ENCODE measurements around the gene PTPRR. TPM values are rescaled to one million over a fixed set of nuclear protein-coding genes. Genes with fewer than 3 reads are reported as not detected.

The PTPRR gene
- total and polyA plus RNA-seq, 7 donors: 0.99 to 38.6 (median 4.2) TPM

DNA sequence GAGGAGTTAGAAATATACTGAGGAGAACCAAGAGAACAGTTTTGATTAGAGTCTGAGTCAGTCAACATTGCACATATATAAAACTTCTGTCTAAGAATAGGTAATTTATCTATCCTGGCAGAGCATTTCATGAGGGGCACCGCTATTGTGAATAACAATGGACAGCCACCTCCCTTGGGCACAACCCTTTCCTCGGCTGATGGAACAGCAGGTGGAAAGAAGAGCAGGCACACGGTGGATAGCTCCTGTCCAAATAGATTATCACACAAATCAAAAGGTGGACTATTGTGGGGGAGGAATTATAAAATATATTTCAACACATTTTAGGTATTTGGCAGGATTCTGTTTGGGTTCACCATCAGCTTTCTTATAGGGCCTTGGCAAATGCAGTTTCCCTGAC is 199.3 kb downstream of the PTPRR start:
- WGBS, 2 donors: 56 to 78% methylated on average over 3 of the region's 3 CpGs
- H3K36me3 ChIP-seq: no peaks in the 10 kb centered on the region
- no peak for DNase-seq
- H3K4me3 ChIP-seq: no peak overlapping the region
- H3K4me1 ChIP-seq: no peaks in the 10 kb centered on the region
- H3K27ac ChIP-seq: peak overlapping the region in 2 of 4 donors; percentile 15 to 45
- no peaks in the 10 kb centered on the region for H3K9me3 ChIP-seq
- TF ChIP-seq POLR2A (IDR thresholded peaks at IDR 0.05): no peak
- TF ChIP-seq, protein P1, sequence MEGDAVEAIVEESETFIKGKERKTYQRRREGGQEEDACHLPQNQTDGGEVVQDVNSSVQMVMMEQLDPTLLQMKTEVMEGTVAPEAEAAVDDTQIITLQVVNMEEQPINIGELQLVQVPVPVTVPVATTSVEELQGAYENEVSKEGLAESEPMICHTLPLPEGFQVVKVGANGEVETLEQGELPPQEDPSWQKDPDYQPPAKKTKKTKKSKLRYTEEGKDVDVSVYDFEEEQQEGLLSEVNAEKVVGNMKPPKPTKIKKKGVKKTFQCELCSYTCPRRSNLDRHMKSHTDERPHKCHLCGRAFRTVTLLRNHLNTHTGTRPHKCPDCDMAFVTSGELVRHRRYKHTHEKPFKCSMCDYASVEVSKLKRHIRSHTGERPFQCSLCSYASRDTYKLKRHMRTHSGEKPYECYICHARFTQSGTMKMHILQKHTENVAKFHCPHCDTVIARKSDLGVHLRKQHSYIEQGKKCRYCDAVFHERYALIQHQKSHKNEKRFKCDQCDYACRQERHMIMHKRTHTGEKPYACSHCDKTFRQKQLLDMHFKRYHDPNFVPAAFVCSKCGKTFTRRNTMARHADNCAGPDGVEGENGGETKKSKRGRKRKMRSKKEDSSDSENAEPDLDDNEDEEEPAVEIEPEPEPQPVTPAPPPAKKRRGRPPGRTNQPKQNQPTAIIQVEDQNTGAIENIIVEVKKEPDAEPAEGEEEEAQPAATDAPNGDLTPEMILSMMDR (IDR thresholded peaks at IDR 0.05): no peak
- no peak for TF ChIP-seq POLR2AphosphoS5 (IDR thresholded peaks at IDR 0.05)
- TF ChIP-seq EP300 (IDR thresholded peaks at IDR 0.05): no peak
- H3K27me3 ChIP-seq: peaks cover 0 to 14% (median 0%) of the 10 kb centered on the region in 3 donors
- intact Hi-C loops (cut with DNase I): no loop called here

DNA sequence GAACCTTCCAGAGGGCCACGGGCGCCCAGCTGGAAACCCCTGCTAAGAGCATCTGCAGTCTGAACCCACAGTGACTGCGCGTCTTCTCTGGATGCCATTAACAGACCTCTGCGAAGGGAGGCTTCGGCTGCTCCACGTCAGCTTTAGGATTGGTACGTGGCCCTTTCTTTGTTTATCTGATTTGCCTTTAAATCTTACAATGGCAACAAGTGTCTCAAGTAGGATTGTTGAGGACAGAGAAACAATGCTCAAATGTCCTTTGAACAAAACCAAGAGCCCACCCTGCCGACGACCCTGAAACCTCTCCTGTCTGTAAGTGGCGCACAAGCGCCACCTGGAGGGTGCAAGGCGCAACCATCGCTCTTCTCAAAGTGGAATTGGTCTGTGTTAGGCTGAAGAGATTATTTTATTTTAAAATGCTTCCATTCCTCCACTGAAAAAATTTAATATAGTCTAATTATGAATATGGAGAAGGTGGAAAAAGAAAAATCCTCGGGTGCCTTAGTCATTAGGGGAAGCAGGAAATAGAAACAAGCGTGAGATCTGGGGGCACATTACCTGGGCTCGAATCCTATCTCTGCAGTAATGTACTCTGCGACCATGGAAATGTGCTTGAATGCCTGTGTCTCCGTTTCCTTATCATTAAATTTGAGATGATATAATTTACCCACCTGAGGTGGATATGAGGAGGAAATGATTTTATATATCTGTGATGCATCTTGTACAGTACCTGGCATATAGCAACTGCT is 200.7 kb downstream of the PTPRR start:
- intact Hi-C loops (cut with DNase I): loop anchor here (5.0 kb wide), 1 partner anchor 838 kb away; no protein-coding TSS in a partner anchor
- 27 to 28% methylated on average over 19 of the region's 19 CpGs for WGBS, 2 donors
- H3K27ac ChIP-seq: peak overlapping the region in 1 of 4 donors; percentile 33
- peak; percentile 66 for DNase-seq
- no peaks in the 10 kb centered on the region for H3K9me3 ChIP-seq
- no peak for TF ChIP-seq POLR2A (IDR thresholded peaks at IDR 0.05)
- TF ChIP-seq, protein P1 (IDR thresholded peaks at IDR 0.05): peak in 3 of 4 experiments; percentile 54 to 76 (median 72)
- no peak for TF ChIP-seq POLR2AphosphoS5 (IDR thresholded peaks at IDR 0.05)
- H3K27me3 ChIP-seq: peaks cover 0 to 14% (median 0%) of the 10 kb centered on the region in 3 donors
- H3K4me3 ChIP-seq: peak overlapping the region in 1 of 4 donors; percentile 16
- H3K4me1 ChIP-seq: no peaks in the 10 kb centered on the region
- no peaks in the 10 kb centered on the region for H3K36me3 ChIP-seq

DNA sequence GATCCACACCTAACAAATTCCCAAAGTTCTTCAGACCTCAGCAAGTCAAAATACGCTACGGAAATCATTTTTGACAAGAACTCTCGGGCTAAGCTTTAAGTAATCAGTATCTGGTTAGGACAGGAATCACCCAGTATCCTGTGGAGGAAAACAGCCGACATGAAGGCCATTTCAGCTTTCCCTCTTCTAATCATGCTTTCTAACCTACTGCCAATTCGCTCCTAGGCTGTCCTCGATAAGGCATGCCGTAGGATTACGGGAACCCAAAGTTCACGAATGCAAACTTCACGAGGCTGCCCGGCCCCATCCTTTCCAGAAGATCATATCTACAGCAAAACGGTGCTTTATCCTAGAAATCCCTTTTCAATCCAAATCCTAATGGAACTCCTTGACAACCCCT is 201.5 kb downstream of the PTPRR start:
- no peaks in the 10 kb centered on the region for H3K9me3 ChIP-seq
- no peaks in the 10 kb centered on the region for H3K4me1 ChIP-seq
- H3K27ac ChIP-seq: peak overlapping the region in 1 of 4 donors; percentile 33
- DNase-seq: no peak
- intact Hi-C loops (cut with DNase I): loop anchor here (5.0 kb wide), 1 partner anchor 837 kb away; no protein-coding TSS in a partner anchor
- H3K36me3 ChIP-seq: no peaks in the 10 kb centered on the region
- no peak overlapping the region for H3K4me3 ChIP-seq
- TF ChIP-seq, protein P1 (IDR thresholded peaks at IDR 0.05): no peak
- no peak for TF ChIP-seq POLR2A (IDR thresholded peaks at IDR 0.05)
- TF ChIP-seq POLR2AphosphoS5 (IDR thresholded peaks at IDR 0.05): no peak
- TF ChIP-seq EP300 (IDR thresholded peaks at IDR 0.05): peak in 1 of 4 donors; percentile 4
- WGBS, 2 donors: 89% methylated on average over 12 of the region's 12 CpGs
- peaks cover 0 to 14% (median 0%) of the 10 kb centered on the region in 3 donors for H3K27me3 ChIP-seq

DNA sequence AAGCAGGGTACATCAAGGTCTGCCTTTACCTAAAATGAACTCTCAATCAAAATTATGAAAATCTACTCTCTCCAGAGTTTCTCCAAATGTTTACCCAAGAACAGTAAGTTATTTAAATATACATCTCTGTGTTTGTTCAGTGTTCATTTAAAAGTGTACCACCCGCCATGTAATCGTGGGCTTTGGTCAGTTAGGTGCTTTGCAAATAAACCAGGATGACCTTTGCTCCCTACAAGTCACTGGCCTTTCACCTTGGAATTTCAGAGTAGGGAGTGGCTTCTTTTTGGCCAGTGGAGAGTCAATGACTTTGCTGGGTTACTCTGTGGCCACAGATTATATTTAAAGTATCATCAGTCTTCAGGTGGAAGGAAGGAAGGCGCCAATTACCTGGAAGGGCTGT is 208.7 kb downstream of the PTPRR start:
- TF ChIP-seq, protein P1 (IDR thresholded peaks at IDR 0.05): no peak
- no peak for TF ChIP-seq POLR2A (IDR thresholded peaks at IDR 0.05)
- no peak for TF ChIP-seq POLR2AphosphoS5 (IDR thresholded peaks at IDR 0.05)
- Histone ChIP-seq H3K27me3 (no peaks in the 10 kb centered on the region), H3K9me3 (no peaks in the 10 kb centered on the region), H3K36me3 (no peaks in the 10 kb centered on the region), H3K4me1 (no peaks in the 10 kb centered on the region), H3K4me3 (no peak overlapping the region), H3K27ac (no peak overlapping the region)
- 30 to 58% methylated on average over 3 of the region's 3 CpGs for WGBS, 2 donors
- DNase-seq: no peak
- intact Hi-C loops (cut with DNase I): no loop called here
